ENCODE data around the gene RAI1. TPM values are rescaled to one million over a fixed set of nuclear protein-coding genes. Genes with fewer than 3 reads are reported as not detected.

Gene RAI1
- total RNA-seq, 1 donor from 2014 or later = 40.1 TPM

DNA sequence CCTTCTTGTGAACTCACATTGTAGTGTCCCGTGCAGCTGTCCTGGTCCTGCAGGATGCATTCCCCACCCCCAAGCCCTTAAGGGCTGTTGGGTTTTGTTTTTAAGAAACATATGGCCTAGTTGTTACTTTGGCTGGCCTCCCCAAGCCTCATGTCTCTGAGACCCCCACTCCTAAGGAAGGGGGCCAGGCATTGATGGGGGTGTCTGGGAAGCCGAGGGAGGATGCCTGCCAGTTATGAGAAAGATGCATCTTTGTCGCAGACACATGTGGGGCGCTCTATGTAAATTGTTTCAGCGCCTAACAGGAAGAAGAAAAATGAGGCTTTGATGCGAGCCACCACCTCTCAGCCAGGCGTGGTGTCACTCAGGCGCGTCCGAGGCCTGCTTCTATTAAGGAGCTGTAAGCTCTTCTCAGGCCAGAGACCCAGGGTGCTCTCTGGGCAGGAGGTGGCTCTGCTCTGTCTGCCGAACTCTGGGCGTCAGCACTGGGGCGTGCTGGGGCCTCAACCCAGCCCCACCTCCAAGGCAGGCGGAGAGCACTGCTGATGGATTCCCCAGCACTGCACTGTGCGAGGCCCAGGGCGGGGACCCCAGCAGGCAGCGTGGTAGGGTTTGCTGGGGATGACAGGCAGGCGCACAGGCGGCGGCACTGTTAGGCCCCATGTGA, 85.0 kb downstream of the RAI1 start:
- H3K4me3 Mint-ChIP-seq (ENCODE audit: unreplicated experiment) = no peak overlapping the region
- peaks cover 6% of the 10 kb centered on the region for H3K36me3 Mint-ChIP-seq (ENCODE audit: unreplicated experiment)
- peaks cover 51% of the 10 kb centered on the region for H3K4me1 Mint-ChIP-seq (ENCODE audit: unreplicated experiment)
- TF ChIP-seq, protein P1, sequence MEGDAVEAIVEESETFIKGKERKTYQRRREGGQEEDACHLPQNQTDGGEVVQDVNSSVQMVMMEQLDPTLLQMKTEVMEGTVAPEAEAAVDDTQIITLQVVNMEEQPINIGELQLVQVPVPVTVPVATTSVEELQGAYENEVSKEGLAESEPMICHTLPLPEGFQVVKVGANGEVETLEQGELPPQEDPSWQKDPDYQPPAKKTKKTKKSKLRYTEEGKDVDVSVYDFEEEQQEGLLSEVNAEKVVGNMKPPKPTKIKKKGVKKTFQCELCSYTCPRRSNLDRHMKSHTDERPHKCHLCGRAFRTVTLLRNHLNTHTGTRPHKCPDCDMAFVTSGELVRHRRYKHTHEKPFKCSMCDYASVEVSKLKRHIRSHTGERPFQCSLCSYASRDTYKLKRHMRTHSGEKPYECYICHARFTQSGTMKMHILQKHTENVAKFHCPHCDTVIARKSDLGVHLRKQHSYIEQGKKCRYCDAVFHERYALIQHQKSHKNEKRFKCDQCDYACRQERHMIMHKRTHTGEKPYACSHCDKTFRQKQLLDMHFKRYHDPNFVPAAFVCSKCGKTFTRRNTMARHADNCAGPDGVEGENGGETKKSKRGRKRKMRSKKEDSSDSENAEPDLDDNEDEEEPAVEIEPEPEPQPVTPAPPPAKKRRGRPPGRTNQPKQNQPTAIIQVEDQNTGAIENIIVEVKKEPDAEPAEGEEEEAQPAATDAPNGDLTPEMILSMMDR (IDR thresholded peaks at IDR 0.05) = no peak
- no peak overlapping the region for H3K27ac Mint-ChIP-seq (ENCODE audit: unreplicated experiment)
- no peaks in the 10 kb centered on the region for H3K27me3 Mint-ChIP-seq (ENCODE audit: unreplicated experiment)
- H3K9me3 Mint-ChIP-seq (ENCODE audit: unreplicated experiment) = no peaks in the 10 kb centered on the region
- no peak for DNase-seq (ENCODE audit: extremely low spot score, unreplicated experiment)

GRCh38 chr17:17766744-17767120, 85.5 kb downstream of the RAI1 start:
- no peak overlapping the region for H3K4me3 Mint-ChIP-seq (ENCODE audit: unreplicated experiment)
- H3K9me3 Mint-ChIP-seq (ENCODE audit: unreplicated experiment) = no peaks in the 10 kb centered on the region
- no peak for DNase-seq (ENCODE audit: extremely low spot score, unreplicated experiment)
- TF ChIP-seq, protein P1 (IDR thresholded peaks at IDR 0.05) = no peak
- peaks cover 6% of the 10 kb centered on the region for H3K36me3 Mint-ChIP-seq (ENCODE audit: unreplicated experiment)
- H3K4me1 Mint-ChIP-seq (ENCODE audit: unreplicated experiment) = peaks cover 53% of the 10 kb centered on the region
- peak overlapping the region; percentile 18 for H3K27ac Mint-ChIP-seq (ENCODE audit: unreplicated experiment)
- no peaks in the 10 kb centered on the region for H3K27me3 Mint-ChIP-seq (ENCODE audit: unreplicated experiment)

- TF ChIP-seq, protein P1 (IDR thresholded peaks at IDR 0.05) = no peak
- H3K27ac Mint-ChIP-seq (ENCODE audit: unreplicated experiment) = peak overlapping the region; percentile 18
- H3K27me3 Mint-ChIP-seq (ENCODE audit: unreplicated experiment) = no peaks in the 10 kb centered on the region
- no peaks in the 10 kb centered on the region for H3K9me3 Mint-ChIP-seq (ENCODE audit: unreplicated experiment)
- no peak overlapping the region for H3K4me3 Mint-ChIP-seq (ENCODE audit: unreplicated experiment)
- no peak for DNase-seq (ENCODE audit: extremely low spot score, unreplicated experiment)
- H3K36me3 Mint-ChIP-seq (ENCODE audit: unreplicated experiment) = peaks cover 6% of the 10 kb centered on the region
- H3K4me1 Mint-ChIP-seq (ENCODE audit: unreplicated experiment) = peaks cover 53% of the 10 kb centered on the region
Observed at GRCh38 chr17:17767154-17767869, 86.1 kb downstream of the RAI1 start.

DNA sequence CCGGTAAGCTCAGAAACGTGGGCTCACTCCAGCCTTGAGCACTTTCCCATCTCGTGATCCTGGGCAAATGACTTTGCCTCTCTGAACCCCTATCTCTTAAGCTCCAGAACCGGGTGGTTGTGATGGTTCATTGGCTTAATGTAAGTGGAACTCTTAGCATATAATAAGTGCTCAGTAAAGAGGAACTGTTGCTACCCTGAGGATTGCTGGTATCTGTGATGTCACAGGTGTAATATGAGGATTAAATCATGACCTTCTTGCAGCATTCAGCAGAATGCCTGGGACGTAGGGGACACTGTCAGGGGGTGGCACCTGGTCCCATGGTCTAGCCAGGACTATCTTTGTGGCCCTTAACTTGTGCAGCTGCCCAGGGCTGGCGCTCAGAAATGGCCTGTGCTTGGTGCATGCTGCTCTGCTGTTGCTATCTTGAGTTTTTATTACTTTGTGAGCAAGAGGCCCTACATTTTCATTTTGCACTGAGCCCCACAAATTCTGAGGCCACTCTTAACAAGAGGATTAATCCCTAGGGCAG, 86.7 kb downstream of the RAI1 start:
- no peak overlapping the region for H3K27ac Mint-ChIP-seq (ENCODE audit: unreplicated experiment)
- DNase-seq (ENCODE audit: extremely low spot score, unreplicated experiment) = no peak
- TF ChIP-seq, protein P1 (IDR thresholded peaks at IDR 0.05) = no peak
- H3K9me3 Mint-ChIP-seq (ENCODE audit: unreplicated experiment) = no peaks in the 10 kb centered on the region
- H3K4me1 Mint-ChIP-seq (ENCODE audit: unreplicated experiment) = peaks cover 55% of the 10 kb centered on the region
- H3K4me3 Mint-ChIP-seq (ENCODE audit: unreplicated experiment) = no peak overlapping the region
- no peaks in the 10 kb centered on the region for H3K27me3 Mint-ChIP-seq (ENCODE audit: unreplicated experiment)
- H3K36me3 Mint-ChIP-seq (ENCODE audit: unreplicated experiment) = peaks cover 6% of the 10 kb centered on the region

DNA sequence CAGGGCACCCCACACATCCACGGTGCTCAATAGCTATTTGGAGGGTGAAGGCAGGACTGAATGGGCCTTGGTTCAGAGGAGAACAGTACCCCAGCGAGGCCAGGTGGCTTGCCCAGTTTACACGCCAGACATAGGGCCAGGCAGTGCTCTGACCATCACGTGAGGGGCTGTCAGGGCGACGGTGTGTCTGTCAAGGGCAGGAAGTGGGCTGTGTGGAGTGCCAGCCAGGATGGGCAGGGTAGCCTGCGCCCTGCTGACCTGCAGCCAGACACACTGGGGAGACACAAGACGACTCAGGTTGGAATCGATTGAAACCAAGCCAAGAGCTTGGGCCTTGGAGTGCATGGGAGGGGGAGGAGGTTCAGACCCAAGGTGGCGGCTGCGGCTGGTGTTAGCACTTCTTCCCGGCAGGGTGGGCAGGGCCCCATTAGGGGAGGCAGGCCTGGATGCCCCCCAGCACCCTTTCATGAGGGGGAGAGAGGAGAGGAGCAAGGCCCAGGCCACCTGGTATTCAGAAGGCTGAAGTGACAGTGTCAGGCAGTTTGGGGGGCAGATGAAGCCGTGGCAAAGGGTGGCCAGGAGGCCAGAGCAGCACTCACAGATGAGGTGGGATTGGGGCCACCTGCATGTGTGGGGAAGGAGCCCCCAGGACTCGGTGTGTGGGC, 87.3 kb downstream of the RAI1 start:
- no peak overlapping the region for H3K4me3 Mint-ChIP-seq (ENCODE audit: unreplicated experiment)
- no peaks in the 10 kb centered on the region for H3K27me3 Mint-ChIP-seq (ENCODE audit: unreplicated experiment)
- no peaks in the 10 kb centered on the region for H3K9me3 Mint-ChIP-seq (ENCODE audit: unreplicated experiment)
- TF ChIP-seq, protein P1 (IDR thresholded peaks at IDR 0.05) = no peak
- H3K27ac Mint-ChIP-seq (ENCODE audit: unreplicated experiment) = peak overlapping the region; percentile 55
- DNase-seq (ENCODE audit: extremely low spot score, unreplicated experiment) = no peak
- H3K4me1 Mint-ChIP-seq (ENCODE audit: unreplicated experiment) = peaks cover 51% of the 10 kb centered on the region
- peaks cover 6% of the 10 kb centered on the region for H3K36me3 Mint-ChIP-seq (ENCODE audit: unreplicated experiment)
